HS-27A (cell line): ENCODE results near the gene TMEM150A.
A peak's percentile ranks its signal among the peaks of the same experiment; 100 is the strongest.
"Not testable (repeated sequence)": the region's sequence is repeated elsewhere in the genome, so short reads cannot be mapped to it uniquely, and the experiment has no call there.

Experiments
- DNase-seq: peaks from one replicate; pipeline ENCODE4 v3.0.0-alpha.2; 2012; ENCODE audit warnings: low read depth, missing footprints

TMEM150A gene

GRCh38 chr2:85593023-85593422 is 9.5 kb downstream of the TMEM150A start:
- DNase-seq: no peak

- DNase-seq: not testable (repeated sequence)
These were observed 10.2 kb downstream of the TMEM150A start for GRCh38 chr2:85592299-85592698.

GRCh38 chr2:85591563-85591962 is 10.9 kb downstream of the TMEM150A start:
- no peak for DNase-seq

- DNase-seq: no peak
These were observed 11.5 kb downstream of the TMEM150A start for GRCh38 chr2:85590950-85591349.

GRCh38 chr2:85589982-85590791 is 12.3 kb downstream of the TMEM150A start:
- DNase-seq: peak; percentile 89

- no peak for DNase-seq
These were observed 13.3 kb downstream of the TMEM150A start for GRCh38 chr2:85589181-85589580.

- DNase-seq: no peak
These were observed 13.9 kb downstream of the TMEM150A start for GRCh38 chr2:85588645-85589044.

- no peak for DNase-seq
These were observed 14.3 kb downstream of the TMEM150A start for GRCh38 chr2:85588236-85588635.

- no peak for DNase-seq
These were observed 16.8 kb downstream of the TMEM150A start for GRCh38 chr2:85585781-85586105.

- peak; percentile 72 for DNase-seq
These were observed 17.4 kb downstream of the TMEM150A start for GRCh38 chr2:85584857-85585780.

- DNase-seq: no peak
These were observed 18.1 kb downstream of the TMEM150A start, which contains the start of gene VAMP5 for GRCh38 chr2:85584354-85584856. Gene VAMP5 (plus strand): TSS chr2:85584431. CDS start chr2:85584491, 60 bp downstream.

GRCh38 chr2:85583667-85584353 is 18.7 kb downstream of the TMEM150A start:
- no peak for DNase-seq

GRCh38 chr2:85582492-85582891 is 20.0 kb downstream of the TMEM150A start:
- DNase-seq: no peak

GRCh38 chr2:85580206-85580605 is 22.3 kb downstream of the TMEM150A start:
- no peak for DNase-seq

- DNase-seq: no peak
These were observed 23.1 kb downstream of the TMEM150A start for GRCh38 chr2:85579266-85579935.

- no peak for DNase-seq
These were observed 24.0 kb downstream of the TMEM150A start for GRCh38 chr2:85578243-85579180.

GRCh38 chr2:85577386-85578242 is 24.9 kb downstream of the TMEM150A start, which contains the start of gene VAMP8:
Gene VAMP8 (plus strand): TSS chr2:85577586. CDS start chr2:85577647, 61 bp downstream.
- DNase-seq: no peak

- no peak for DNase-seq
These were observed 25.5 kb downstream of the TMEM150A start for GRCh38 chr2:85577063-85577385.

- no peak for DNase-seq
These were observed 26.8 kb downstream of the TMEM150A start for GRCh38 chr2:85575739-85576138.
